ENCODE measurements around the gene ANK3. TPM values are rescaled to one million over a fixed set of nuclear protein-coding genes. Genes with fewer than 3 reads are reported as not detected.

The ANK3 gene
- total RNA-seq, 1 donor from 2014 or later: 4.0 TPM

GRCh38 chr10:60396766-60397165, 7.1 kb upstream of the ANK3 start:
- intact Hi-C loops (cut with micrococcal nuclease): no loop called here
- Mint-ChIP-seq H3K4me3 (no peak overlapping the region), H3K9me3 (no peaks in the 10 kb centered on the region), H3K36me3 (ENCODE audit: low read depth) (no peaks in the 10 kb centered on the region), H3K4me1 (peaks cover 6% of the 10 kb centered on the region), H3K27ac (no peak overlapping the region), H3K27me3 (no peaks in the 10 kb centered on the region)
- no peak for TF ChIP-seq CTCF (IDR thresholded peaks at IDR 0.05)
- CTCF ChIA-PET: interaction anchor here (1.1 kb wide), 1 partner anchor 158 kb away, joined by 3 read pairs; no protein-coding TSS in a partner anchor
- DNase-seq: no peak
- POLR2A ChIA-PET: no interaction called here
- no peak for ATAC-seq (ENCODE audit: low read depth)

- ATAC-seq (ENCODE audit: low read depth) (no peak), DNase-seq (no peak)
- TF ChIP-seq CTCF (IDR thresholded peaks at IDR 0.05): no peak
- ChIA-PET CTCF (interaction anchor here (1.1 kb wide), 1 partner anchor 157 kb away, joined by 3 read pairs; no protein-coding TSS in a partner anchor), POLR2A (no interaction called here)
- no peak overlapping the region for H3K27ac Mint-ChIP-seq
- no peak overlapping the region for H3K4me3 Mint-ChIP-seq
- H3K4me1 Mint-ChIP-seq: peaks cover 6% of the 10 kb centered on the region
- no peaks in the 10 kb centered on the region for H3K27me3 Mint-ChIP-seq
- no peaks in the 10 kb centered on the region for H3K9me3 Mint-ChIP-seq
- intact Hi-C loops (cut with micrococcal nuclease): no loop called here
- no peaks in the 10 kb centered on the region for H3K36me3 Mint-ChIP-seq (ENCODE audit: low read depth)
Observed at GRCh38 chr10:60395711-60396110, 6.0 kb upstream of the ANK3 start.

GRCh38 chr10:60394446-60394845, 4.8 kb upstream of the ANK3 start:
- TF ChIP-seq CTCF (IDR thresholded peaks at IDR 0.05): no peak
- no peak for ATAC-seq (ENCODE audit: low read depth)
- intact Hi-C loops (cut with micrococcal nuclease): no loop called here

GRCh38 chr10:60390224-60390626, 550 bp upstream of the ANK3 start:
- Mint-ChIP-seq H3K4me3 (no peak overlapping the region), H3K27me3 (no peaks in the 10 kb centered on the region), H3K36me3 (ENCODE audit: low read depth) (no peaks in the 10 kb centered on the region), H3K27ac (no peak overlapping the region), H3K9me3 (no peaks in the 10 kb centered on the region), H3K4me1 (peaks cover 35% of the 10 kb centered on the region)
- ChIA-PET POLR2A (no interaction called here), CTCF (interaction anchor here (1.6 kb wide), 1 partner anchor 152 kb away, joined by 4 read pairs; no protein-coding TSS in a partner anchor)
- ATAC-seq (ENCODE audit: low read depth): no peak
- intact Hi-C loops (cut with micrococcal nuclease): no loop called here
- TF ChIP-seq CTCF (IDR thresholded peaks at IDR 0.05): no peak
- no peak for DNase-seq

More at GRCh38 chr10:60394446-60394845, 4.8 kb upstream of the ANK3 start:
- POLR2A ChIA-PET: no interaction called here
- Mint-ChIP-seq H3K27me3 (no peaks in the 10 kb centered on the region), H3K36me3 (ENCODE audit: low read depth) (no peaks in the 10 kb centered on the region), H3K4me1 (peaks cover 14% of the 10 kb centered on the region), H3K9me3 (no peaks in the 10 kb centered on the region), H3K4me3 (no peak overlapping the region), H3K27ac (no peak overlapping the region)
- CTCF ChIA-PET: no interaction called here
- DNase-seq: no peak

- POLR2A ChIA-PET: no interaction called here
- peak; percentile 25 for ATAC-seq (ENCODE audit: low read depth)
- H3K27ac Mint-ChIP-seq: peak overlapping the region; percentile 51
Observed at GRCh38 chr10:60388709-60389301, 870 bp downstream of the ANK3 start.

More at GRCh38 chr10:60388709-60389301, 870 bp downstream of the ANK3 start:
- H3K9me3 Mint-ChIP-seq: no peaks in the 10 kb centered on the region
- CTCF ChIA-PET: interaction anchor here (1.2 to 1.6 kb wide), 2 partner anchors 151 to 185 kb away, joined by 3 to 4 read pairs; no protein-coding TSS in a partner anchor
- peak overlapping the region; percentile 29 for H3K4me3 Mint-ChIP-seq
- no peak for DNase-seq
- TF ChIP-seq CTCF (IDR thresholded peaks at IDR 0.05): no peak
- H3K36me3 Mint-ChIP-seq (ENCODE audit: low read depth): no peaks in the 10 kb centered on the region
- H3K4me1 Mint-ChIP-seq: peaks cover 29% of the 10 kb centered on the region
- H3K27me3 Mint-ChIP-seq: no peaks in the 10 kb centered on the region
- intact Hi-C loops (cut with micrococcal nuclease): no loop called here

All from activated B cell treated with CpG ODN at 0.5 μM for 24 hours (primary cell).